ENCODE results near the gene FBXO47.
"Not testable (repeated sequence)": the region's sequence is repeated elsewhere in the genome, so short reads cannot be mapped to it uniquely, and the experiment has no call there.

DNA sequence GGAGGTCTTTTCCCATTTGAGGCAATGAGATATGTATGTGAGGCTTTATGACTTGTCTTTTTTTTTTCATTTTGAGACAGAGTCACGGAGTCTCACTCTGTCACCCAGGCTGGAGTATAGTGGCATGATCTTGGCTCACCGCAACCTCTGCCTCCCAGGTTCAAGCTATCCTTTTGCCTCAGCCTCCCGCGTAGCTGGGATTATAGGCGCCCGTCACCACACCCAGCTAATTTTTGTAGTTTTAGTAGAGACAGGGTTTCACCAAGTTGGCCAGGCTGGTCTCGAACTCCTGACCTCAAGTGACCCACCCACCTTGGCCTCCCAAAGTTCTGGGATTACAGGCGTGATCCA lies 55.5 kb downstream of the FBXO47 start:
- TF ChIP-seq POLR2A (IDR thresholded peaks at IDR 0.05) = not testable (repeated sequence)
- TF ChIP-seq, protein P1, sequence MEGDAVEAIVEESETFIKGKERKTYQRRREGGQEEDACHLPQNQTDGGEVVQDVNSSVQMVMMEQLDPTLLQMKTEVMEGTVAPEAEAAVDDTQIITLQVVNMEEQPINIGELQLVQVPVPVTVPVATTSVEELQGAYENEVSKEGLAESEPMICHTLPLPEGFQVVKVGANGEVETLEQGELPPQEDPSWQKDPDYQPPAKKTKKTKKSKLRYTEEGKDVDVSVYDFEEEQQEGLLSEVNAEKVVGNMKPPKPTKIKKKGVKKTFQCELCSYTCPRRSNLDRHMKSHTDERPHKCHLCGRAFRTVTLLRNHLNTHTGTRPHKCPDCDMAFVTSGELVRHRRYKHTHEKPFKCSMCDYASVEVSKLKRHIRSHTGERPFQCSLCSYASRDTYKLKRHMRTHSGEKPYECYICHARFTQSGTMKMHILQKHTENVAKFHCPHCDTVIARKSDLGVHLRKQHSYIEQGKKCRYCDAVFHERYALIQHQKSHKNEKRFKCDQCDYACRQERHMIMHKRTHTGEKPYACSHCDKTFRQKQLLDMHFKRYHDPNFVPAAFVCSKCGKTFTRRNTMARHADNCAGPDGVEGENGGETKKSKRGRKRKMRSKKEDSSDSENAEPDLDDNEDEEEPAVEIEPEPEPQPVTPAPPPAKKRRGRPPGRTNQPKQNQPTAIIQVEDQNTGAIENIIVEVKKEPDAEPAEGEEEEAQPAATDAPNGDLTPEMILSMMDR (IDR thresholded peaks at IDR 0.05) = not testable (repeated sequence)

Data from adrenal gland (tissue), 5 donors.